Suppressor macrophage (primary cell): ENCODE results near the gene EPS15.
A peak's percentile ranks its signal among the peaks of the same experiment; 100 is the strongest.
"Not testable (repeated sequence)": the region's sequence is repeated elsewhere in the genome, so short reads cannot be mapped to it uniquely, and the experiment has no call there.

Experiments
- DNase-seq, 4 experiments: peaks; one replicate each; pipeline ENCODE4 v3.0.0-alpha.2; 2020 to 2022

The EPS15 gene

DNA sequence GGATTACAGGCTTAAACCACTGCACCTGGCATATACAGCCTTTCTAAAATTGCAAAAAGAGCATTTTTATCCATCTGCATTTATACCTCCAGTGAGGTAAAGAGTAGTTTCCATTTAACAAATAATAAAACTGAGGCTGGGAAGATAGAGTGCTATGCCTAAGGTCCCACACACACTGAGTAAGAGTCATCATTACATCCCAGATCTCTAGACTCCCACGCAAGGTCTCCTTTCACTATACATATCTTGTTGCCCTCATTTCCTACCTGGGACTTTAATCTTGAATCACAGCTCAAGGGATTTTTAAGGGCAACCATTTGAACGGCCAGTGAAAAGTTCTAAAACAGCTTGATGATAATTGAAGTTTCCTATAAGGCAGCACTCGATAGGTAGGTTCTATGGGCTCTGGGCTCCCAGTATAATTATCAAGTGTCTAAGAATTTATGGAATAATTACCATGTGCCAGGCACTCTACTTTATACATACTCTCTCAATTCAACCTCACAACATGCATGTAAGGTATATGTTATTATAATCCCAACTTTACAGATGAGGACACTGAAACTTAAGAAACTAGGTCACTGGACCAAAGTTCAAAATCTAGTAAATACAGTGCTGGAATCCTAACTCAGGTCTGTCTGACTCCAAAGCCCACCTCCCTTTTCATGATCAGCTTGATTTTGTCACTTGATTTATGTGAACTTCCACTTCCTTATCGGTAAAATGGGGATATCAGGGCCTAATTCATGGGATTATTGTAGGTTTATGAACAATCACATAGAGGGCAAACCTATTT is 23.3 kb upstream of the EPS15 start:
- DNase-seq = peak in 2 of 4 experiments; percentile 25 to 36

GRCh38 chr1:51541313-51542050 is 22.4 kb upstream of the EPS15 start:
- peak; percentile 45 to 76 (median 61) for DNase-seq

DNA sequence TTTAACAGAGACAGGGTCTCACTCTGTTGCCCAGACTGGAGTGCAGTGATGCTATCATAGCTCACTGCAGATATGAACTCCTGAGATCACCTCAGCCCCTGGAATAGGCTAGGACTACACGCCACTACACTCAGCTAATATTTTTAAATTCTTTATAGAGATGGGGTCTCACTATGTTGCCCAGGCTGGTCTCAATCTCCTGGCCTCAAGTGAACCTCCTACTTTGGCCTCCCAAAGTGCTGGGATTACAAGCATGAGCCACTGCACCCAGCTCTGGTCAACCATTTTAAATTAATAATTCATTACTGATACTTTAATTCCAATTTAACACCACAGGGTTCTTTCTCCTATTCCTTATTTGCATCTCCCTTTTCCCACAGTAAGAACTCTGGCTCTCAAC is 18.5 kb upstream of the EPS15 start:
- DNase-seq = no peak

GRCh38 chr1:51535006-51535592 is 16.0 kb upstream of the EPS15 start:
- DNase-seq = peak; percentile 65 to 79 (median 70)

- DNase-seq = no peak
Observed at GRCh38 chr1:51534447-51534846, 15.4 kb upstream of the EPS15 start.

GRCh38 chr1:51532853-51533252 is 13.8 kb upstream of the EPS15 start:
- no peak for DNase-seq

DNA sequence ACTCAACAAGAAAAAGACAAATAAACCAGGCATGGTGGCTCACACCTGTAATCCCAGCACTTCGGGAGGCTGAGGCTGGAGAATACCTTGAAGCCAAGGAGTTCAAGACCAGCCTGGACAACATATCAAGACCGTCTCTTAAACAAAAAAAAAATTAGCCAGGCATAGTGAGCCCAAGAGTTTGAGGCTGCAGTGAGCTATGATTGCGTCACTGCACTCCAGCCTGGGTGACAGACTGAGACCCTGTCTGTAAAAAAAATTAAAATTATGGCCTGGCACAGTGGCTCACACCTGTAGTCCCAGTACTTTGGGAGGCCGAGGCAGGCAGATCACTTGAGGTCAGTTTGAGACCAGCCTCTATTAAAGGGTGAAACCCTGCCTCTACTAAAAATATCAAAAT is 11.4 kb upstream of the EPS15 start:
- DNase-seq = not testable (repeated sequence)

DNA sequence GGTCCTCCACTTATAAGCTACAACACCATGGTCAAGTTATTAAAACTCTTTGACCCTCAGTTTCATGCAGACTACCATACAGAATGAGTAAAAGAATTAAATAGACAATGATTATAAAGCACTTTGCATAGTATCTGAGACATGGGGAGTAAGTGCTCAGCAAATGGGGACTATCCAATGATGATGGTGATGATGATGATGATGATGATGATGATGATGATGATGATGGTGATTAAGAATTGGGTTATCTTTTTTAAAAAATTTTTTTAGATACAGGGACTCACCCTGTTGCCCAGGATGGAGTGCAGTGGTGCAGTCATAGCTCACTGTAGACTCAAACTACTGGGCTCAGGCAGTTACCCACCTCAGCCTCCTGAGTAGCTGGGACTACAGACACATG is 8.1 kb upstream of the EPS15 start:
- DNase-seq = no peak

DNA sequence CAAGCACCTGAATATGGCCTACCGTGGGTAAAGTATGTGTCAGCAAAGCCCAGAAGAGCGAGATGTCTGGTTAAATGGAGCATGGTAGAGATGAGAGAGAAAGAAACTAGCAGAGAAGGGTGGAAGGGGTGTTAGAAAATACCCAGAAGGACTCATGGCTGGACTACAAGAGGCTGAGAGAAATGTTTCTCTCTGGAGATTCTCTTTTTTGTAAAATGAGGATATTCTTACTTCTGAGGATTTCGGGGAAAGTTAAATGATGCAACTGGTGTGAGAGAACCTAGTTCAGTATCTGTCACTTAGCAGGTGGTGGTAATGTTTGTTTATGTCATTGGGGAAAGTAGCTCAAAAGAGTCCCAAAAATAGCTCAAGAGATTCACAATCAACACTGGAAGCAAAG is 7.2 kb upstream of the EPS15 start:
- DNase-seq = no peak

GRCh38 chr1:51525295-51525694 is 6.2 kb upstream of the EPS15 start:
- no peak for DNase-seq

DNA sequence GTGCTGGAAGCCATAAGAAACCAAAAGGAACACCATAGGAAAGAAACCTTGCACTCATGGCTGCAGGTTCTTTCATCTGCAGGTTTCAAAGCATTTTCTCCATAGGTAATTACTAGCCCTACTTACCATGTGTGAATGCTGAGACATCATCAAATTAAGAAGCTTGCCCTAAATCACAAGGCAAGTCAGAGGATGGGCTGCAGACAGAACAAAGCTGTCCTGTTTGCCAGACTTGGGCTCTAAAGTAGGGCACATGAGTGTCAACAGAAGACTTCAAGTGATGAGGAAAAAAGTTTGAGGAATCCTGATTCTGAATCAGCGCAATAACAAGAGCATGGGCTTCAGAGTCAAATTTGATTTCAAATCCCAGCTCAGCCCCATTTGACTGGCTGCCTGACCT is 5.8 kb upstream of the EPS15 start:
- DNase-seq = no peak

- no peak for DNase-seq
Observed at GRCh38 chr1:51523931-51524330, 4.9 kb upstream of the EPS15 start.

DNA sequence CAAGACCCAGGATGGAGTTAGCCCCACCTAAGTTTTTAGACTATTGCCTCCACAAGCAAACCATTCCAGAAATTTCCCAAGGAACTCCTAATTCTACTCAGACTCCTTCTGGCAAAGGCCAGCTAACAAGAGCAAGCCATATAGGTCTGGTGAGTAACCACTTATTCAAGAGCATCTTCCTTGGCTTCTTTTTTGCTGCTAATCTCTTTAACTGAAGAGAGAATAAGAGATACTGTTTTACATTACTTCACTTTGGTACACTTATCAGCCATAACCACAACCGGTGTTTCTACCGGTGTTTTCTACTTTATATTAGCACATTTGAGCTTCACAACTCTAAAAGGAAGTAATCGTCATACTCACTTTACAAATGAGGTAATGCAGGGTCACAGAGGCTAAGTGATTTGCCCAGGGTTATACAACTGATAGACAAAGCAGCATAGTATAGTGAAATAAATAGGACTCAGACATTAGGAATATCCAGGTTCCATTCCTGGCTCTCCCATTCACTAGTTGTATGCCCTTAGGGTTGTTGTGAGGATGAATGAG is 1.7 kb upstream of the EPS15 start:
- peak in 1 of 4 experiments; percentile 27 for DNase-seq

DNA sequence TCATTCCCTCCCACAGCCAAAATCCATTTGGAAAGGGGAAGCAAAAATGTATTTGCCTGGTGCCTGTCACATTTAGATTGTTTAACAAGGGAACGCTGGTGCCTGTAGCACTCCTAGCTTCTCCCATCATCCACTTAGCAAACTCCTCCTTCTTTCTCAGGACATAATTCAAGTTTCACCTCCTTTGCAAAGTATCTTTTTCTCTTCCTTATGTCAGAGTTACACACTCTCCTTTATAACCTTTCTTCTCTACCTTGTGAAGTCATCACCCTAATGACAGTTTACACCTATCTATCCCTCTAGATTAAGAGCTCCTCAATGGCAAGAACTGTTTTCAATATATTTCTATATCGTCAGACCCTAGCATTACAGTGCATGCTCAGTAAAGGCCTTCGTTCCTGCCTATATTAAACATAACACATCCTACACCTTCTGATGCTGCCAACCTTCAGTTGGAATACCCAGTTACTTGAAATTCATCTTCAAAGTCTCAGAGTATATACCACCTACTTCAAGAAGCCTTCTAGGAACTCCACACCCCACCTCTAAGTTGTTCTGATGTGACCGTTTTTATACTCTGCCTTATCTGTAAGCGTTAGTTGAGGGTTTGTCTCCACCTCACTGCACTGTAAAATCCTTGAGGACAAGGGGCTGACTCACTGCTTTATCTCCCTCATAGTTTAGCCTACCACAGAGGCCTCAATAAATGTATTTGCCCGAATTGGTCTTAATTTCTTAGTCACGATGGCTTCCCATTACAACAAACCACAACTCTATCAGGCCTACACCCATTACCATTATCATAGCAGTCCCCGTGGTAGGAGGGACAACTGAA is 1.0 kb upstream of the EPS15 start:
- DNase-seq = peak in 1 of 4 experiments; percentile 12

DNA sequence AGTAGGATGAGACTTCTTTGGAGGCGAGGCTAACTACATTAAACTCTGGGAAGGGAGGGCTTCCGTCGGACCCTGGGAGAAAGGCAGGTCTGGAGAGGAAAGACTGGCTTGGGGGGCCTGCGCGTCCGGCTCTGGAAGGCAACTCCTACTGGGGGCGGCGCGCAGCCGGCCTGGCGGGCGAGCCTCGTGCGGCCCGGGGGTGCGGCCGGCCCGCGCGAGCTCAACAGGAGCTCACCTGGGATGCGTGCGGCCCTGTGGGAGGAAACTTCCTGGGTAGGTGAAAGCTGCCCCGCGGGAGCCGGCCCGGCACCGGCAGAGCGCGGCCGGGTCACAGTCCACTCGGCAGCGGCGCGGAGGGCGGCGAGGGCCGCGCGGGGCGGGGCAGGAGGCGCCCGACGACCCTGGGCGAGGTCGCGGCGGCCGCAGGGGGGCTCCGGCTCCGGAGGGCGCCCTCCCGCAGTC is 449 bp downstream of the EPS15 start:
- DNase-seq = peak in 3 of 4 experiments; percentile 9 to 56 (median 41)

DNA sequence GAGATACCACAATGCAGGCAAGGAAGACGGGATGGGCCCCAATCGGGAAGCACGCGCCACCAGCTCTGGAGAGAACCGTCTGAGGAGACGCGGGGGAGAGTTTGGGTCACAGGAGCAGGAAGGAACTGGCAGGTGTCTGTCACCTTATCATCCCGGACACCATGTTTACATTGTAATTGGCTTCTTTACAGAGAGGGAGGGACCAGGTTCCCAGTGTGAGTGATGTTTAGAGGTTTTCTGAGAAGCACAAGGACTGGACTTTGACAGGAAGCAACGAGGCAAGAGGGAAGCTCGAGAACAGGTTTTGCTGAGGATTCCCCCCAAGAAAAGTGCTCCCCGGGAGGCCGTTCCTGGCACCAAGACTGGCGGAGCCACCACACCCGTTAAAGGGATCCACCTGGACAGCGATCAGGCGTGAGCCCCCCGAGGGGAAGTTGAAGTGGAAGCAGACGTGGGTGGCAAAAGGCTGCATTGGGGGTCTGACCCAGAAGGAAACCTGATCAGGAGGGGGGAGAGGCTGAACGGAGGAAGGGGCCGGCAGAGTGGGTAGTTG is 957 bp downstream of the EPS15 start:
- peak; percentile 21 to 59 (median 45) for DNase-seq

DNA sequence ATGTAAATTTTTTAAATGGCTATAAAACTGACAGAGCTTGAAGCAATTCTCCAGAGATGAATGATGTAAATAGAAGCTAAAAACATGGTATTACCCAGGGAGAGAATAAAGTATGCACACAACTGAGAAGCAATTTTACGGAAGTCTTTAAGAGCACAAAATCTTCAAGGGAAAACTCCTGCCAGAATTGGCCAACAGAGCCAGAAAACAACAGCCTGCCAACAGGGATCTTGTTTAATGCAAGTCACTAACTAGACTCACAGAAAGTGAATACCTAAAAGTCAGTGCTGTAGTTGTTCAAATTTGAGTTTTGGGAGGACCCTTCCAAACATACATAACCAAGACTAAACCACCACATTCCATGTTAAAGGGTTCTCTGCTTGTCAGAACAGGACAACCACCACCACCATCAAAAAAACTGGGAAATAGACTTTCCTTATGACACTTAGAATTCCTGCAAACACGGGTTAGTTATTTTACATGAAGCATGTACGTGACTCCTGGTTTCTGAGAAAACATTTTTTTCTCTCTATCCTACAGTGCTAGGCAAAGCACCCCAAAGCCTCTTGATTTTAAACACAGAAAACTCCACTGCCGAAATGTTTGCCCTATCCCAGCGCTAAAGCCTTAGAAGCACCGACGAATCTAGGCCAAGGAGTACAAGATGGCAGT is 1.6 kb downstream of the EPS15 start:
- peak; percentile 48 to 64 (median 57) for DNase-seq

DNA sequence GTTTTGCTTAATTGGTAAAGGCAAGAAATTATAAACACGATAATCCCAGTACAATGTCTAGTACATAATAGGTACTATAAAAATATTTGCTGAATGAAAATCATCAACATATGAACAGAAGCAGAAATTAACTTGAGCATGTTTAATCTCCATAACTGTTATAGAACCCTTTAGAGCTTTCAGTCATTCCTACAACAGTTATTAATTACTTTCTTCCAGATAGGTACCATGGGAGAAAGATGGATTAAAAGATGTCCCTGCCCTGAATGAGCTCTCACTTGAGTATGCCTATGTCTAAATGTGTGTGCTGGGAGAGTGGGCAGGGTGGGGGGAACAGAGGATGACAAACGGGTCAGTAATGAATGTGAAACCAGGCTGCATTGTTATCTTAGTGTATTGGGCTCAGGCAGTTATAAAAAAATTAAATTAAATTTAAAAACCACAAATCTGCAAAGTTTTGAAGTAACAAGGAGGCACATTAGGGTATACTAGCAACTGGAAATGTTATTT is 2.4 kb downstream of the EPS15 start:
- no peak for DNase-seq

DNA sequence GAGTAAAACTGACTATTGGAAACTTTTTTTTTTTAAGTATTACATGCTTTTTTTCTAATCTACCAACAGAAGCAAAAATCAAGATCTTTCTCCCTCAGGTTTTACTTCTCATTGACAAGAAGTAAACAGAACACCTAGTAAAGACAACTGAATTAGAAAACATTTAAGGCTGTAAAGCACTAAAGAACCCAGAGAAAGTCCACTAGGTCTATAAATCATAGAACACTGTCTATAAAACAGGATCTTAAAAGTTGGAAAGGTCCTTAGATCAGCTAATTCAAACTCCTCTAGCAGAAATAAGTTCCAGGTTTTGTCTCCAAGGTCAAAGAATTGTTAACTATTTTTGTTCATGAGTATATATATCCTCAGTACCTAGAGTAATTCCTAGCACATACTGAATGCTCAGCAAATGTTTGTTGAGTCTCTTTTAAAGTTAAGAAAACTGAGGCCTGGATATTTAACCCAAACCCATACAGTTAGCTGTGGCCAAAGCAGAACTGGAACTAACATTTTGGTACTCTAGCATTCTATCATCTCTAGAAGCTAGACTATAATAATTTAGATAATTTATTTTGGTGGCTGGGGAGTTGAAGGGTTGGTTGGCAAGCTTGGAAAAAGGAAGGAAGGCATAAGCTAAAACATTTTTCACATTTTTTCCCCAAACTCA is 3.0 kb downstream of the EPS15 start:
- DNase-seq = peak in 1 of 4 experiments; percentile 15

DNA sequence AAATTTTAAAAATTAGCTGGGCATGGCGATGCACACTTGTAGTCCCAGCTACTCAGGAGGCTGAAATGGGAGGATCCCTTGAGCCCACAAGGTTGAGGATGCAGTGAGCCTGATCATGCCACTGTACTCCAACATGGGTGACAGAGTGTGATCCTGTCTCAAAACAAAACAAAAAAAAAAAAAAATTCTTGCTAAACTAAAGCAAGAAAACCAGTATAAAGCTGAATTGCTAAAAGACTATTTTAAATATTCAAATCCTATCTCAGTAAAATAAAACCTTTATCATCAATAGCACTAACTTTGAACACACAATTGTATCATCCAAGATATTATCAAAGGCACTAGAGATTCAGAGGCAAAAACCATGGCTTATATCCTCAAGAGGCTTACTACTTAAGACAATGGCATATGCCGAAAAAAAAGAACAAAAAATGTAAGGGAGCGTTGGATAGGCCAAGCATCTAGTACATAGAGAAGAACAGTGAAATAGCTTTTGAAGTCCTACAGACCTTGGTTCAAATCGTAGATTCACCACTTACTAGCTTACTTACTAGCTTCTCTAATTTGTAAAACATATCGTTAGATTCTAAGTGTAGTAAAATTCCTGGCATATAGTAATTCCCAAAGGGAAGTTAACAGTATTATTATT is 3.6 kb downstream of the EPS15 start:
- no peak for DNase-seq
